ENCODE measurements around the gene MBD3L2B. TPM values are rescaled to one million over a fixed set of nuclear protein-coding genes. Genes with fewer than 3 reads are reported as not detected.

MBD3L2B gene
- total and polyA plus RNA-seq, 9 of the 15 experiments (the other 6 are each of a cell fraction or from before 2014, with no cell fraction given) = not detected

- Histone ChIP-seq H3K27ac (ENCODE audit: extremely low read depth, low read depth, low read length) (no peak overlapping the region), H4K20me1 (replicated peaks; ENCODE audit: control insufficient read depth, insufficient read depth, low read length) (no peaks in the 10 kb centered on the region), H3K79me2 (ENCODE audit: control insufficient read depth, insufficient read depth, low read length) (no peaks in the 10 kb centered on the region), H3K4me1 (replicated peaks in 1 of 2; ENCODE audit: control insufficient read depth in 2 of 2, insufficient read depth in 2 of 2, low read length in 2 of 2) (no peaks in the 10 kb centered on the region), H3K4me3 (no peak overlapping the region), H3K27me3 (ENCODE audit: control insufficient read depth in 2 of 2, insufficient read depth in 2 of 2, low read length in 2 of 2) (peaks cover 3 to 9% of the 10 kb centered on the region in 2 experiments; a peak in 3 of 5 replicates), H3K9me3 (replicated peaks; ENCODE audit: control insufficient read depth, insufficient read depth, low read depth, low read length) (peaks cover 2% of the 10 kb centered on the region; the same call in 1 of the 2 replicates), H2AFZ (ENCODE audit: low read depth, low read length) (no peak overlapping the region), H3K4me2 (ENCODE audit: insufficient read depth, low read length) (no peak overlapping the region), H3K36me3 (ENCODE audit: control insufficient read depth, insufficient read depth, low read length) (no peaks in the 10 kb centered on the region), H3K9ac (ENCODE audit: insufficient read depth in 1 of 2, low read depth in 2 of 2, low read length in 2 of 2) (no peak overlapping the region), H3K9me1 (ENCODE audit: control insufficient read depth, insufficient read depth, low read length) (no peaks in the 10 kb centered on the region)
- ChIA-PET CTCF (ENCODE audit: low intra/inter-chr PET ratio) (no interaction called here), POLR2A (no interaction called here)
- WGBS (ENCODE audit: insufficient coverage, low coverage, missing lambda C conversion rate) = 0% methylated on average over 3 of the region's 3 CpGs
- ATAC-seq (no peak), FAIRE-seq (no peak), DNase-seq (ENCODE audit: extremely low read depth in 1 of 4, low spot score in 3 of 4) (no peak)
- BruUV-seq (replicated peaks) = no TSS peak
- intact Hi-C loops (cut with micrococcal nuclease) = no loop called here
- TF ChIP-seq ZFP30 (CRISPR knock-in tag; IDR thresholded peaks at IDR 0.05; ENCODE audit: borderline replicate concordance) (no peak), PHB2 (IDR thresholded peaks at IDR 0.05; ENCODE audit: low read depth) (no peak), THRAP3 (IDR thresholded peaks at IDR 0.05; ENCODE audit: borderline replicate concordance) (no peak), ZNF143 (CRISPR knock-in tag; IDR thresholded peaks at IDR 0.05) (no peak), PBX2 (CRISPR knock-in tag; IDR thresholded peaks at IDR 0.05; ENCODE audit: low read depth) (no peak), PBX2 (tag; conservative IDR thresholded peaks at IDR 0.05; ENCODE audit: low read depth) (no peak), HNRNPK (IDR thresholded peaks at IDR 0.05; ENCODE audit: low read depth, low read length, poor library complexity, severe bottlenecking) (no peak)
- TF ChIP-seq, protein P1, sequence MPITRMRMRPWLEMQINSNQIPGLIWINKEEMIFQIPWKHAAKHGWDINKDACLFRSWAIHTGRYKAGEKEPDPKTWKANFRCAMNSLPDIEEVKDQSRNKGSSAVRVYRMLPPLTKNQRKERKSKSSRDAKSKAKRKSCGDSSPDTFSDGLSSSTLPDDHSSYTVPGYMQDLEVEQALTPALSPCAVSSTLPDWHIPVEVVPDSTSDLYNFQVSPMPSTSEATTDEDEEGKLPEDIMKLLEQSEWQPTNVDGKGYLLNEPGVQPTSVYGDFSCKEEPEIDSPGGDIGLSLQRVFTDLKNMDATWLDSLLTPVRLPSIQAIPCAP (CRISPR knock-in tag; IDR thresholded peaks at IDR 0.05; ENCODE audit: borderline replicate concordance) = no peak
- in situ Hi-C loops (cut with MboI) = no loop called here
These were observed 41.8 kb downstream of the MBD3L2B start for GRCh38 chr19:6979399-6979798.
